HCT116 (cell line): ENCODE data around the gene CPT2. TPM values are rescaled to one million over a fixed set of nuclear protein-coding genes. Genes with fewer than 3 reads are reported as not detected.

Experiments used
- ATAC-seq: fragments of 200-7000 bp; cut with Tn5 transposase; 2 replicates; pipeline ENCODE4 v1.9.1; 2020; ENCODE audit warnings: mild to moderate bottlenecking, moderate library complexity
- BruUV-seq: library from RNA; stranded (reverse); fragments of 400-500 nt; replicated peaks from 2 replicates; lab custom pipeline; 2021; lab: Mats Ljungman, UMichigan
- CTCF ChIA-PET: fragments of 300-600 bp; sonication (Branson Sonifier 250); formaldehyde crosslinking; loops from one replicate; lab custom pipeline; 2021; ENCODE audit warnings: antibody characterized with exemption; lab: Charles Lee
- POLR2A ChIA-PET: fragments of 300-600, 350-600 bp; sonication (Branson Sonifier 250); formaldehyde crosslinking; loops from one replicate; lab custom pipeline; 2021; ENCODE audit warnings: antibody characterized with exemption; lab: Charles Lee
- RAD21 ChIA-PET, 2 experiments: fragments of 300-600 bp; sonication (Branson Sonifier 250); formaldehyde crosslinking; loops; one replicate each; lab custom pipeline; 2023; ENCODE audit warnings: low total read pairs in 2 of 2; ENCODE audit not compliant: uncharacterized antibody in 2 of 2, unreplicated experiment in 2 of 2, low non-redundant PET in 1 of 2; lab: Charles Lee
- DNase-seq: peaks from one replicate; pipeline ENCODE4 v3.0.0-alpha.2; 2010; ENCODE audit warnings: low read depth, low spot score
- H2AFZ ChIP-seq: fragments of 200-600 bp; shearing (Covaris generic), sonication (generic); 2 replicates; pipeline ENCODE4 v1.6.1; 2017; ENCODE audit warnings: low read depth, mixed run types, mixed read lengths, antibody characterized with exemption, low read length; ENCODE audit not compliant: poor library complexity, severe bottlenecking
- H3K27ac ChIP-seq: 2 replicates; pipeline ENCODE4 v1.5.1; 2012; ENCODE audit warnings: low read depth, low read length
- H3K27me3 ChIP-seq: fragments of 200-600 bp; sonication (generic); 2 replicates; pipeline ENCODE4 v1.6.1; 2016; ENCODE audit warnings: mixed run types, low read length, mixed read lengths; ENCODE audit not compliant: insufficient read depth
- H3K36me3 ChIP-seq, 2 experiments: fragments of 200-500 bp in 1 of 2; fragments of 200-600 bp in 1 of 2; sonication (Bioruptor generic) in 1 of 2; sonication (generic) in 1 of 2; 2 replicates each; pipeline versions ENCODE4 v1.5.1 to v1.6.1; 2014 to 2016; ENCODE audit warnings: low read length in 2 of 2, inconsistent platforms in 1 of 2, mixed read lengths in 1 of 2, mixed run types in 1 of 2; ENCODE audit not compliant: insufficient read depth in 2 of 2, control insufficient read depth in 1 of 2
- H3K4me1 ChIP-seq, 2 experiments: fragments of 200-600 bp in 1 of 2; sonication (generic) in 1 of 2; 2 replicates each; pipeline versions ENCODE4 v1.5.1 to v1.6.1; 2012 to 2017; ENCODE audit warnings: low read length in 2 of 2, inconsistent platforms in 1 of 2, mild to moderate bottlenecking in 1 of 2, mixed read lengths in 1 of 2, mixed run types in 1 of 2, moderate library complexity in 1 of 2; ENCODE audit not compliant: insufficient read depth in 2 of 2, control insufficient read depth in 1 of 2
- H3K4me2 ChIP-seq: fragments of 200-600 bp; sonication (generic); 2 replicates; pipeline ENCODE4 v1.6.1; 2017; ENCODE audit warnings: mixed run types, low read length, mixed read lengths
- H3K4me3 ChIP-seq, 2 experiments: fragments of 200-600 bp in 1 of 2; sonication (generic) in 1 of 2; replicated peaks in 1 of 2; 2 replicates each; pipeline ENCODE4 v1.5.1; 2011 to 2016; ENCODE audit warnings: low read length in 2 of 2, control low read depth in 1 of 2, low read depth in 1 of 2, mild to moderate bottlenecking in 1 of 2, mixed read lengths in 1 of 2, mixed run types in 1 of 2
- H3K79me2 ChIP-seq: fragments of 200-600 bp; sonication (generic); 2 replicates; pipeline ENCODE4 v1.6.1; 2017; ENCODE audit warnings: mild to moderate bottlenecking, mixed run types, low read length, moderate library complexity, mixed read lengths; ENCODE audit not compliant: insufficient read depth
- H3K9ac ChIP-seq: fragments of 200-600 bp; sonication (generic); 2 replicates; pipeline ENCODE4 v1.6.1; 2016; ENCODE audit warnings: low read length, mixed read lengths
- H3K9me2 ChIP-seq: fragments of 200-600 bp; sonication (generic), shearing (Covaris generic); 2 replicates; pipeline ENCODE4 v1.6.1; 2017; ENCODE audit warnings: mixed run types, mild to moderate bottlenecking, moderate library complexity; ENCODE audit not compliant: insufficient read depth
- H3K9me3 ChIP-seq, 2 experiments: fragments of 200-500 bp in 1 of 2; fragments of 200-600 bp in 1 of 2; sonication (Bioruptor generic) in 1 of 2; sonication (generic) in 1 of 2; 2 replicates each; pipeline ENCODE4 v1.6.1; 2014 to 2017; ENCODE audit warnings: low read length in 2 of 2, mixed read lengths in 2 of 2, inconsistent platforms in 1 of 2, low read depth in 1 of 2, mild to moderate bottlenecking in 1 of 2, mixed run types in 1 of 2, moderate library complexity in 1 of 2; ENCODE audit not compliant: control insufficient read depth in 1 of 2, insufficient read depth in 1 of 2
- H4K20me1 ChIP-seq: fragments of 200-600 bp; sonication (generic), shearing (Covaris generic); 2 replicates; pipeline ENCODE4 v1.6.1; 2017; ENCODE audit warnings: mixed run types, mild to moderate bottlenecking, moderate library complexity; ENCODE audit not compliant: insufficient read depth
- CEBPB ChIP-seq: IDR thresholded peaks from 2 replicates; pipeline ENCODE4 v1.6.1; 2012; ENCODE audit warnings: low read depth
- ELF1 ChIP-seq: IDR thresholded peaks from 2 replicates; pipeline ENCODE4 v1.6.1; 2012; ENCODE audit warnings: low read depth, borderline replicate concordance
- EZH2 ChIP-seq: fragments of 200-600 bp; sonication (generic); IDR thresholded peaks from 2 replicates; pipeline ENCODE4 v1.6.1; 2017; ENCODE audit warnings: antibody characterized with exemption, mixed run types
- EZH2phosphoT487 ChIP-seq: fragments of 200-600 bp; IDR thresholded peaks from 2 replicates; pipeline ENCODE4 v1.6.1; 2018; ENCODE audit warnings: antibody characterized with exemption, borderline replicate concordance
- FOSL1 ChIP-seq: IDR thresholded peaks from 2 replicates; pipeline ENCODE4 v1.6.1; 2012; ENCODE audit warnings: low read depth
- RAD21 ChIP-seq: IDR thresholded peaks from 2 replicates; pipeline ENCODE4 v1.6.1; 2012; ENCODE audit warnings: low read depth, mild to moderate bottlenecking
- SRF ChIP-seq: IDR thresholded peaks from 2 replicates; pipeline ENCODE4 v1.6.1; 2012; ENCODE audit warnings: low read depth
- TCF7L2 ChIP-seq: IDR thresholded peaks from 2 replicates; pipeline ENCODE4 v1.7.0; 2011; ENCODE audit warnings: borderline replicate concordance, inconsistent platforms; ENCODE audit not compliant: insufficient read depth, insufficient read length; ENCODE audit errors: extremely low read depth
- YY1 ChIP-seq: IDR thresholded peaks from 2 replicates; pipeline ENCODE4 v1.6.1; 2011; ENCODE audit warnings: low read length, low read depth, moderate library complexity, mild to moderate bottlenecking; ENCODE audit not compliant: insufficient replicate concordance; ENCODE audit errors: extremely low read depth
- ZNF274 ChIP-seq: fragments of 200-500 bp; sonication (Bioruptor generic); IDR thresholded peaks from 2 replicates; pipeline ENCODE4 v1.6.1; 2014; ENCODE audit warnings: mild to moderate bottlenecking, low read depth, low read length, inconsistent platforms
- intact Hi-C: fragments of 100-400 bp; cut with micrococcal nuclease; formaldehyde crosslinking; loops from 2 replicates; pipeline ENCODE4 v1.10.0; 2022
- total RNA-seq: library from RNA; stranded (reverse); gene quantifications from one replicate; pipeline ENCODE4 v1.2.1, GENCODE V29; 2021; ENCODE audit not compliant: unreplicated experiment
- TF ChIP-seq, protein P1 (sequence below): IDR thresholded peaks from 2 replicates; pipeline ENCODE4 v1.6.1; 2012

Gene CPT2
- total RNA-seq, 1 experiment from 2014 or later: 18.1 TPM

DNA sequence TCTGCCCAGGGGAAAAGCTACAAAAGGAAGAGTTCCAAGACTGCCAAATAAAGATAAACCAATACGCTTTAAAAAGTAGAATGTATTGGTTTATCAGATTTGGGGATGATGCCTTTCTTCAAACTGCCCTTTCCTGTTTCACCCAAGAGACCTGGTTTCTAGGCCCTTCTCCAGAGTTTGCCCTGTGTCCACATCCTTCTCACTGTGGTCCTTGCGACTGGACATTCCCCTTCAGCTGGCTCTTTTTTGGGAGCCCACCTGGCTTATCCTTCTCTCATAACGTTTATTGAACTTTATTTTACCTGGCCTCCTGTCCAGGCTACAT lies 24.3 kb downstream of the CPT2 start:
- H2AFZ ChIP-seq: no peak overlapping the region
- peak overlapping the region; percentile 76 for H3K9ac ChIP-seq
- H3K4me2 ChIP-seq: peak overlapping the region; percentile 82
- H3K27me3 ChIP-seq: no peaks in the 10 kb centered on the region
- H3K9me2 ChIP-seq: no peaks in the 10 kb centered on the region
- no peaks in the 10 kb centered on the region for H4K20me1 ChIP-seq
- H3K27ac ChIP-seq: peak overlapping the region; percentile 75
- TF ChIP-seq ZNF274 (no peak), EZH2phosphoT487 (no peak), SRF (no peak), EZH2 (no peak), YY1 (no peak), ELF1 (no peak), FOSL1 (no peak), RAD21 (no peak), CEBPB (no peak), TCF7L2 (no peak)
- TF ChIP-seq, protein P1, sequence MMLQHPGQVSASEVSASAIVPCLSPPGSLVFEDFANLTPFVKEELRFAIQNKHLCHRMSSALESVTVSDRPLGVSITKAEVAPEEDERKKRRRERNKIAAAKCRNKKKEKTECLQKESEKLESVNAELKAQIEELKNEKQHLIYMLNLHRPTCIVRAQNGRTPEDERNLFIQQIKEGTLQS: no peak
- TF ChIP-seq, all 23 proteins: peak for 0
- Histone ChIP-seq H3K79me2 (peaks cover 12% of the 10 kb centered on the region), H3K36me3 (peaks cover 0 to 8% of the 10 kb centered on the region in 2 experiments; a peak in 1 of 4 replicates), H3K4me3 (peak overlapping the region; percentile 75 to 85), H3K9me3 (no peaks in the 10 kb centered on the region), H3K4me1 (peaks cover 9 to 18% of the 10 kb centered on the region in 2 experiments; a peak in 3 of 4 replicates)
- ATAC-seq (no peak), DNase-seq (no peak)
- ChIA-PET CTCF (no interaction called here), RAD21 (no interaction called here), POLR2A (interaction anchor here (2.0 kb wide), 1 partner anchor 18 kb away, joined by 6 read pairs; the partner anchor contains the start of gene MAGOH)
- BruUV-seq: TSS peak; percentile 97
- intact Hi-C loops: no loop called here

- ChIA-PET CTCF (no interaction called here), RAD21 (no interaction called here), POLR2A (interaction anchor here (0.9 kb wide), 1 partner anchor 708 kb away, joined by 3 read pairs; the partner anchor contains the start of genes IFT25 and LRRC42)
- Histone ChIP-seq H3K9me2 (no peaks in the 10 kb centered on the region), H3K4me3 (peak overlapping the region; percentile 88 to 98), H4K20me1 (no peaks in the 10 kb centered on the region), H3K4me1 (peaks cover 8 to 20% of the 10 kb centered on the region in 2 experiments; a peak in 2 of 4 replicates), H3K27ac (peak overlapping the region; percentile 57; the same call in 1 of the 2 replicates), H2AFZ (no peak overlapping the region), H3K79me2 (peaks cover 44% of the 10 kb centered on the region), H3K36me3 (peaks cover 16 to 18% of the 10 kb centered on the region in 2 experiments; a peak in 3 of 4 replicates), H3K27me3 (no peaks in the 10 kb centered on the region), H3K9me3 (no peaks in the 10 kb centered on the region), H3K9ac (peak overlapping the region; percentile 82), H3K4me2 (peak overlapping the region; percentile 81)
- BruUV-seq: no TSS peak
- DNase-seq (no peak), ATAC-seq (no peak)
- TF ChIP-seq ZNF274: no peak
- no peak for TF ChIP-seq EZH2phosphoT487
- intact Hi-C loops: no loop called here
Measured at GRCh38 chr1:53237638-53238037, 41.0 kb downstream of the CPT2 start.
